Measurements from ENCODE around the gene SLX4IP. TPM values are rescaled to one million over a fixed set of nuclear protein-coding genes. Genes with fewer than 3 reads are reported as not detected.

SLX4IP gene
- total and polyA plus RNA-seq, 3 experiments from 2014 or later: 1.5 to 8.0 (median 7.0) TPM

GRCh38 chr20:10662151-10662550 lies 227.0 kb downstream of the SLX4IP start:
- no peak for DNase-seq
- H3K36me3 Mint-ChIP-seq: no peaks in the 10 kb centered on the region
- H3K4me1 ChIP-seq (ENCODE audit: insufficient read depth, low read length): no peaks in the 10 kb centered on the region
- H3K36me3 ChIP-seq (ENCODE audit: insufficient read depth, low read length): no peaks in the 10 kb centered on the region
- no peak overlapping the region for H3K4me3 Mint-ChIP-seq
- ChIA-PET POLR2A (no interaction called here), CTCF (no interaction called here)
- H3K27ac ChIP-seq (ENCODE audit: low read depth, low read length): no peak overlapping the region
- no peaks in the 10 kb centered on the region for H3K9me3 ChIP-seq (ENCODE audit: low read length)
- H3K27ac Mint-ChIP-seq: no peak overlapping the region
- H3K9me3 Mint-ChIP-seq: no peaks in the 10 kb centered on the region
- no peaks in the 10 kb centered on the region for H3K27me3 ChIP-seq (ENCODE audit: insufficient read depth, low read length, poor library complexity, severe bottlenecking)
- no peaks in the 10 kb centered on the region for H3K4me1 Mint-ChIP-seq
- peaks cover 16 to 46% of the 10 kb centered on the region in 2 donors for H3K27me3 Mint-ChIP-seq
- H3K4me3 ChIP-seq (ENCODE audit: low read length): no peak overlapping the region

DNA sequence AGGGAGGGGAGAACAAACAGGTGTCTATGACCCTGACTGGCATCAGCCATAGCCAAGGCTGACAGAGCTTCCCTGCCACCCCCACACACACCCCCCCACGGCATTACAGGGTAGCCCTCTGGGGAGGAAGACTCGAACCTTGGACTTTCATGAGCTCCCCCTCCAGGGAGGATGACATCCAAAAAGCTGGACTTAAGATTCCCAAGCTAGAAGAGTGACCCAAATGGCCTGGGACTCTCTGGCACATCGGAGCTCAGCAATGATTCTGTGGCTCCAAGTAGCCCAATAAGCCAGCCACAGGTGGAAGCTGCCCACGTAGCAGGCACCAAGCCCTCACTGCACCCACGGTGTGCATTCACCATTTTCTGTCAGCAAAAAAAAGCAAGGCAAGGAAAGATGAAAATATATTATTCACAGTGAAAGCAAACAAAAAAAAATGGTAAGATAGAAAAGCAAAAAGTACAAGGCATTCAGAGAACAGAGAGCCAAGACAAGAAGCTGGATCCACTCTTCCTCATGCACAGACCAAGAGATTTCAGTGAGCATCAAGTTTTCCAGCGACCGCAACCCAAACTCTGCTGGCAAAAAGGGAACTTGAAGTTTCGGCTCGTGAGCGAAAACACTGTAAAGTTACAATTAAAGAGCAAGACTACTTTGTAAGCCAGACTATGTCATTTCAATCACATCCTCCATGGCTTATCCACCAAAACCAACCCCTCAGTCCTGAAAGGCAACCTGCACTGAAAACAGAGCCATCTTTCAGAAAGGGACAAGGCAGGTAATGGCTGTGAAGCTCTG lies 227.8 kb downstream of the SLX4IP start:
- H3K4me3 Mint-ChIP-seq: no peak overlapping the region
- Histone ChIP-seq H3K27me3 (ENCODE audit: insufficient read depth, low read length, poor library complexity, severe bottlenecking) (no peaks in the 10 kb centered on the region), H3K36me3 (ENCODE audit: insufficient read depth, low read length) (no peaks in the 10 kb centered on the region), H3K4me3 (ENCODE audit: low read length) (no peak overlapping the region), H3K27ac (ENCODE audit: low read depth, low read length) (no peak overlapping the region), H3K9me3 (ENCODE audit: low read length) (no peaks in the 10 kb centered on the region), H3K4me1 (ENCODE audit: insufficient read depth, low read length) (no peaks in the 10 kb centered on the region)
- H3K4me1 Mint-ChIP-seq: no peaks in the 10 kb centered on the region
- H3K36me3 Mint-ChIP-seq: no peaks in the 10 kb centered on the region
- CTCF ChIA-PET: no interaction called here
- peaks cover 16 to 50% of the 10 kb centered on the region in 2 donors for H3K27me3 Mint-ChIP-seq
- DNase-seq: no peak
- POLR2A ChIA-PET: no interaction called here
- no peak overlapping the region for H3K27ac Mint-ChIP-seq
- H3K9me3 Mint-ChIP-seq: no peaks in the 10 kb centered on the region

DNA sequence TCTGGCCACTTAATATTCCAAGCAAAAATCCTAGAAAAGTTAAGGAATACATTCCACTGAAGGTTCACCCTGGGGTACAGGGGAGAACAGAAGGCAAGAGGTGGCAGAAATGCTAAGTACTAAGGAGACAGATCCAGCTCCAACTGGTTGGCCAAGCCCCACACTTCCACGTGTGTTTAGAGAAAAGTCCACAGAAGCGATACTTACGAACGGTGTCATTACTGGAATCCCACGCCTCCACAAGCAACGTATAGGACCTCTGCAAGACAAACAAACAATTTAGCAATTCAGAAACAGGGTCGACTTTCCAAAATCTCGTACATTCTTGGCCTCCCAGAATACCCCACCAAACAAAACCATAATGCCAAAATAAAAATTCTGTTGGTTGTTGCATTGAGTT lies 228.7 kb downstream of the SLX4IP start:
- no peaks in the 10 kb centered on the region for H3K36me3 ChIP-seq (ENCODE audit: insufficient read depth, low read length)
- CTCF ChIA-PET: no interaction called here
- POLR2A ChIA-PET: no interaction called here

GRCh38 chr20:10665027-10665561 lies 230.0 kb downstream of the SLX4IP start:
- Mint-ChIP-seq H3K4me1 (no peaks in the 10 kb centered on the region), H3K27me3 (peaks cover 24 to 63% of the 10 kb centered on the region in 2 donors)
- H3K4me1 ChIP-seq (ENCODE audit: insufficient read depth, low read length): no peaks in the 10 kb centered on the region

More for the DNA sequence above, 228.7 kb downstream of the SLX4IP start:
- Mint-ChIP-seq H3K27me3 (peaks cover 18 to 51% of the 10 kb centered on the region in 2 donors), H3K27ac (no peak overlapping the region), H3K4me3 (no peak overlapping the region), H3K9me3 (no peaks in the 10 kb centered on the region), H3K36me3 (no peaks in the 10 kb centered on the region), H3K4me1 (no peaks in the 10 kb centered on the region)
- Histone ChIP-seq H3K27me3 (ENCODE audit: insufficient read depth, low read length, poor library complexity, severe bottlenecking) (no peaks in the 10 kb centered on the region), H3K4me1 (ENCODE audit: insufficient read depth, low read length) (no peaks in the 10 kb centered on the region), H3K4me3 (ENCODE audit: low read length) (no peak overlapping the region), H3K9me3 (ENCODE audit: low read length) (no peaks in the 10 kb centered on the region), H3K27ac (ENCODE audit: low read depth, low read length) (no peak overlapping the region)
- no peak for DNase-seq

DNA sequence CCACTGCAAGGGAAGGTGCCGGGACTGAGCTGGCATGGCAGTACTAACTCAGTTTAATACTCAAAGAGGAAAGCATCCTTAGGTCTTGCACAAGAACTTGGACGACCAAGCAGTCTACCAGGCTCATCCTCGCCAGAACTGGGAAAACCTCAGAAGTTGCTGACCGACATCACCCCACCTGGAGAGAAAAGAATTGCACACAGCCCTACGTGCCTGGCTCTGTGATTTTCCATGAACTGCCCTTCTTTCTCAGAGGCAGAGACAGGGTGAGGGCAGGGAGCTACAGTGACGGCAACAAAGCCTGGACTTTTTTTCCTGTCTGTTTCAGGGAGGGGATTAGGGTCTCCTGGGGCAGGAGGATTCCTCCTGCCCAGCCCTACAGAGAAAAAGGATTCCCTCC lies 230.7 kb downstream of the SLX4IP start:
- DNase-seq: no peak
- no peaks in the 10 kb centered on the region for H3K27me3 ChIP-seq (ENCODE audit: insufficient read depth, low read length, poor library complexity, severe bottlenecking)
- H3K4me3 ChIP-seq (ENCODE audit: low read length): no peak overlapping the region
- ChIA-PET CTCF (no interaction called here), POLR2A (no interaction called here)
- H3K4me1 Mint-ChIP-seq: peaks cover 0 to 6% (median 4%) of the 10 kb centered on the region in 3 donors
- H3K27ac Mint-ChIP-seq: no peak overlapping the region
- no peaks in the 10 kb centered on the region for H3K36me3 Mint-ChIP-seq
- H3K36me3 ChIP-seq (ENCODE audit: insufficient read depth, low read length): no peaks in the 10 kb centered on the region
- H3K4me1 ChIP-seq (ENCODE audit: insufficient read depth, low read length): no peaks in the 10 kb centered on the region
- H3K4me3 Mint-ChIP-seq: no peak overlapping the region
- H3K27ac ChIP-seq (ENCODE audit: low read depth, low read length): no peak overlapping the region
- peaks cover 24 to 63% of the 10 kb centered on the region in 2 donors for H3K27me3 Mint-ChIP-seq
- H3K9me3 Mint-ChIP-seq: no peaks in the 10 kb centered on the region
- no peaks in the 10 kb centered on the region for H3K9me3 ChIP-seq (ENCODE audit: low read length)

More at GRCh38 chr20:10665027-10665561, 230.0 kb downstream of the SLX4IP start:
- H3K9me3 ChIP-seq (ENCODE audit: low read length): no peaks in the 10 kb centered on the region
- no peaks in the 10 kb centered on the region for H3K36me3 ChIP-seq (ENCODE audit: insufficient read depth, low read length)
- no peak overlapping the region for H3K4me3 ChIP-seq (ENCODE audit: low read length)
- H3K27ac Mint-ChIP-seq: no peak overlapping the region
- no peaks in the 10 kb centered on the region for H3K9me3 Mint-ChIP-seq
- DNase-seq: no peak
- ChIA-PET CTCF (no interaction called here), POLR2A (no interaction called here)
- H3K36me3 Mint-ChIP-seq: no peaks in the 10 kb centered on the region
- no peak overlapping the region for H3K27ac ChIP-seq (ENCODE audit: low read depth, low read length)
- H3K27me3 ChIP-seq (ENCODE audit: insufficient read depth, low read length, poor library complexity, severe bottlenecking): no peaks in the 10 kb centered on the region
- no peak overlapping the region for H3K4me3 Mint-ChIP-seq

DNA sequence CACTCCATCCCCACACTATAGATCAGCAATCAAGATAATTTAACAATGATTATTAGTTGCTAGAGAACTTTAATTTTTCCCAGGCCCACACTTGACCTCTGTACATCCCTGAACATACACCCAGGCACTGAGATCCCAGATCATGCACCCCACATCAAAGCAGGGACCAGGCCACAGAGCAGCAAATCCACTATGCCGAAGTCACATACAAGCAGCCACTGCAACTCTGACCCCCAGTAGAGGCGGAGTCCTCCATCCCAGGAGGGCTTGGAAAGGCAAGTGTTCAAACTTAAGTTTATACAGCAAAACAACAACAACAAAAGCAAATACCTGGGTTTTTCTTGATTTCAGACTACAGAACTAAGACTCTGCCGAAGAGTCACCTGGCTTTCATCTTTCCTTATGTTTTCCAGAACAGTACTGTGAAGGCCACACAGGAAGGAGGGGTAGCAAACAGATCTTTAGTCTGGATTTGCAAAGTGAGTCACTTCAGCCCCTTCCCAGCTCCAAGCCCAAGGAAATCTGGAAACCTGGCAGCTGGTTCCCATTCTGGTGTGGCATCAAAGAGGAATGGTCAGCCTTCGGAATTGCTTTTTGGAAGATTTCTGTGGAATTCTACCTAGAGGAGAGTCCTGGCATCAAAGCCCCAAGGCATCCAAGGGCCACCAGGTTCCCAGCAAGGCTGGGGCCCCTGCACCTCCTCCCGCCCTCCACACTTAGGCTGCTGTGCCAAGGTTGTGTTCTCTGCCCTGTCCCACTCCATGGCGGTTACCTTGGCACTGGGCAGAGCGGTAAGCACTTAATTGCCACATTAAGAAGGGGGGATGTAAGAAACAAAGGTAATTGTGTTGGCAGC lies 231.3 kb downstream of the SLX4IP start:
- Histone ChIP-seq H3K4me3 (ENCODE audit: low read length) (no peak overlapping the region), H3K27ac (ENCODE audit: low read depth, low read length) (no peak overlapping the region), H3K36me3 (ENCODE audit: insufficient read depth, low read length) (no peaks in the 10 kb centered on the region), H3K27me3 (ENCODE audit: insufficient read depth, low read length, poor library complexity, severe bottlenecking) (no peaks in the 10 kb centered on the region), H3K4me1 (ENCODE audit: insufficient read depth, low read length) (no peaks in the 10 kb centered on the region), H3K9me3 (ENCODE audit: low read length) (no peaks in the 10 kb centered on the region)
- ChIA-PET POLR2A (no interaction called here), CTCF (no interaction called here)
- DNase-seq: no peak
- Mint-ChIP-seq H3K27me3 (peaks cover 28 to 63% of the 10 kb centered on the region in 2 donors), H3K9me3 (no peaks in the 10 kb centered on the region), H3K4me3 (no peak overlapping the region), H3K27ac (peak overlapping the region in 1 of 8 donors; percentile 73), H3K36me3 (no peaks in the 10 kb centered on the region), H3K4me1 (peaks cover 3 to 13% (median 10%) of the 10 kb centered on the region in 3 donors)

DNA sequence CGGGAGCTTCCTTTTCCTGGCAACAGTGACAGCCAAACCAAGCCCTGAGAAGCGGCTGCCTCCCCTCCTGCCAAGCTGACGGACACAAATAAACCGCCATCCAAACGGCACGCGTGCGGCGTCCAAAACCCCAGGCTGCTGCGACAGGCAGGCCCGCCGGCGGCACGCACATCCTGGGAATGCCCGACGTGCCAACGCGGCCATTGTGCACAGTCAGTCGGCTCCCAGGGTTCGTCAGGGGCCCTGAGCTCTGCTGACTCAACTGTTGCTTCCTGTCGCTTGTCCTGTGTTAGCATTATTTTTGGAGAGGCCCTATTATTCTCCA lies 231.9 kb downstream of the SLX4IP start:
- Mint-ChIP-seq H3K4me3 (no peak overlapping the region), H3K36me3 (no peaks in the 10 kb centered on the region), H3K9me3 (no peaks in the 10 kb centered on the region), H3K4me1 (peaks cover 6 to 14% (median 13%) of the 10 kb centered on the region in 3 donors), H3K27me3 (peaks cover 29 to 63% of the 10 kb centered on the region in 2 donors), H3K27ac (no peak overlapping the region)
- ChIA-PET POLR2A (no interaction called here), CTCF (no interaction called here)
- Histone ChIP-seq H3K36me3 (ENCODE audit: insufficient read depth, low read length) (no peaks in the 10 kb centered on the region), H3K27ac (ENCODE audit: low read depth, low read length) (no peak overlapping the region), H3K4me1 (ENCODE audit: insufficient read depth, low read length) (no peaks in the 10 kb centered on the region), H3K9me3 (ENCODE audit: low read length) (no peaks in the 10 kb centered on the region), H3K4me3 (ENCODE audit: low read length) (no peak overlapping the region), H3K27me3 (ENCODE audit: insufficient read depth, low read length, poor library complexity, severe bottlenecking) (no peaks in the 10 kb centered on the region)
- DNase-seq: no peak

DNA sequence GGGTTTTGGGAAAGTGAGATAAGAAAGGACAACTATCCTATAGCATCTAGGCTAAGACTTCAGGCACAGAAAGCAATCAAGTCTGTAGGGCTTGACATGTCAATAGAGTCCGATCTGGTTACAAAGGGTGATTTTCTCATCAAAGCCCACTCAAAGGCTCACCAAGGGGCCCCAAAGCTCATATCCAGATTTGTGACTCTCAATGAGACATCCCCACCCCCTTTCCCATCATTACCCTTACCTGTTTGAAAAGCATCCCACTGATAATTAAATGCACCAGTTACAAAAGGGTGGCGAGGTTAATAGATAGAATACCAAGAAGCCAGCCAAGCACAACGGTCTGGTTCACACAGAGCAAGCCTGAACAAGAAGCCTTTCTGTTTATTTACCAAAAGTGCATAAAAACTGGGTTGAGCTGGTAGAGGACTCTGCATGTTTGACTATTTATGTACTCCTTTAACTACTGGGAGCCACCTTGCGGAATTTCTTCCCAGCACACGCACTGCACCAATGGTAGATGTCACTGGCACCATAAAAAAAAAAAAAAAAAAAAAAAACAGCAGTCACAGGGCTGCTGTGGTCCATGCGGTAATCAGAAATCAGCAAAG lies 232.6 kb downstream of the SLX4IP start:
- CTCF ChIA-PET: interaction anchor here (0.7 kb wide), 2 partner anchors 122 to 281 kb away, joined by 3 to 4 read pairs; no protein-coding TSS in a partner anchor
- DNase-seq: no peak
- Mint-ChIP-seq H3K9me3 (no peaks in the 10 kb centered on the region), H3K27ac (no peak overlapping the region), H3K27me3 (peaks cover 34 to 69% of the 10 kb centered on the region in 2 donors), H3K4me1 (peaks cover 12 to 20% (median 20%) of the 10 kb centered on the region in 3 donors), H3K36me3 (no peaks in the 10 kb centered on the region), H3K4me3 (no peak overlapping the region)
- POLR2A ChIA-PET: no interaction called here
- Histone ChIP-seq H3K4me3 (ENCODE audit: low read length) (no peak overlapping the region), H3K4me1 (ENCODE audit: insufficient read depth, low read length) (no peaks in the 10 kb centered on the region), H3K27me3 (ENCODE audit: insufficient read depth, low read length, poor library complexity, severe bottlenecking) (no peaks in the 10 kb centered on the region), H3K9me3 (ENCODE audit: low read length) (no peaks in the 10 kb centered on the region), H3K36me3 (ENCODE audit: insufficient read depth, low read length) (no peaks in the 10 kb centered on the region), H3K27ac (ENCODE audit: low read depth, low read length) (no peak overlapping the region)

Data from CD8-positive, alpha-beta memory T cell (primary cell).